Mucosa of descending colon (tissue), 3 donors: Measurements from ENCODE around the gene PLXNA3. TPM values are rescaled to one million over a fixed set of nuclear protein-coding genes. Genes with fewer than 3 reads are reported as not detected.

Experiments
- ATAC-seq: fragments of 200-7000 bp; cut with Tn5 transposase; one replicate; pipeline ENCODE4 v1.9.1; 2020; ENCODE audit warnings: mild to moderate bottlenecking, moderate library complexity
- DNase-seq, 3 donors: peaks; one replicate each; pipeline ENCODE4 v3.0.0-alpha.2; 2020
- H3K36me3 ChIP-seq: fragments of 200-600 bp; one replicate; pipeline ENCODE4 v1.8.0; 2021; ENCODE audit warnings: low read depth, mild to moderate bottlenecking
- H3K4me1 ChIP-seq: fragments of 200-600 bp; one replicate; pipeline ENCODE4 v1.8.0; 2021; ENCODE audit warnings: low read depth, mild to moderate bottlenecking
- H3K4me3 ChIP-seq: fragments of 200-600 bp; one replicate; pipeline ENCODE4 v1.8.0; 2021; ENCODE audit warnings: mild to moderate bottlenecking
- H3K9me3 ChIP-seq: fragments of 200-600 bp; one replicate; pipeline ENCODE4 v1.8.0; 2021; ENCODE audit warnings: mild to moderate bottlenecking
- CTCF ChIP-seq: fragments of 200-600 bp; IDR thresholded peaks from one replicate; pipeline ENCODE4 v1.8.0; 2022; ENCODE audit warnings: antibody characterized with exemption, mild to moderate bottlenecking
- intact Hi-C, 2 donors: fragments of 100-400 bp; cut with DNase I in 1 of 2; cut with micrococcal nuclease in 1 of 2; formaldehyde crosslinking; loops; one replicate each; pipeline versions ENCODE4 v1.11.0 to v1.11.1; 2022; cut with DNase I, micrococcal nuclease
- total RNA-seq, 3 donors: library from RNA; stranded (reverse); fragmentation: NEBNext Ultra II Directional in 2 of 3; extraction: Animal tissue kit (Norgen Biotek cat#: 25700) in 2 of 3; gene quantifications; one replicate each; pipeline versions ENCODE4 v1.2.1 to v1.2.4, GENCODE V29; 2021 to 2023
- donor health status: DM: no; HTN: no; CAD: no; lungs with moderate emphysema.
- donor health status: DM: no; HTN: no; CAD: no.
- donor health status: DM: no; HTN: yes; CAD: no.

PLXNA3 gene
- total RNA-seq, 3 donors from 2014 or later: 24.8 to 66.1 (median 51.7) TPM

- Histone ChIP-seq H3K36me3 (no peaks in the 10 kb centered on the region), H3K9me3 (no peaks in the 10 kb centered on the region), H3K4me3 (no peak overlapping the region), H3K4me1 (no peaks in the 10 kb centered on the region)
- TF ChIP-seq CTCF: no peak
- intact Hi-C loops: no loop called here
- DNase-seq: no peak
- no peak for ATAC-seq
Measured at GRCh38 chrX:154487518-154488290, 29.6 kb downstream of the PLXNA3 start.

GRCh38 chrX:154488336-154489075, 30.4 kb downstream of the PLXNA3 start:
- no peaks in the 10 kb centered on the region for H3K36me3 ChIP-seq
- intact Hi-C loops: no loop called here
- ATAC-seq: no peak
- no peak for DNase-seq
- TF ChIP-seq CTCF: no peak
- no peak overlapping the region for H3K4me3 ChIP-seq
- H3K4me1 ChIP-seq: no peaks in the 10 kb centered on the region
- no peaks in the 10 kb centered on the region for H3K9me3 ChIP-seq

- intact Hi-C loops: no loop called here
- Histone ChIP-seq H3K4me3 (no peak overlapping the region), H3K4me1 (no peaks in the 10 kb centered on the region), H3K36me3 (no peaks in the 10 kb centered on the region), H3K9me3 (no peaks in the 10 kb centered on the region)
- ATAC-seq (no peak), DNase-seq (no peak)
- no peak for TF ChIP-seq CTCF
Measured at GRCh38 chrX:154489182-154489581, 31.1 kb downstream of the PLXNA3 start.

GRCh38 chrX:154490021-154490413, 31.9 kb downstream of the PLXNA3 start:
- intact Hi-C loops: no loop called here
- Histone ChIP-seq H3K9me3 (no peaks in the 10 kb centered on the region), H3K36me3 (no peaks in the 10 kb centered on the region), H3K4me1 (no peaks in the 10 kb centered on the region), H3K4me3 (peak overlapping the region; percentile 51)
- TF ChIP-seq CTCF: no peak
- DNase-seq (peak in 2 of 3 donors; percentile 31 to 72), ATAC-seq (peak; percentile 24)

GRCh38 chrX:154490414-154491083, 32.5 kb downstream of the PLXNA3 start, which contains the start of gene SLC10A3:
Gene SLC10A3 (minus strand): TSS chrX:154490629. CDS start chrX:154488940, 1,689 bp downstream.
- peak within 1 kb of the TSS; percentile 51 for H3K4me3 ChIP-seq
- DNase-seq (peak; percentile 90 to 96 (median 94)), ATAC-seq (peak; percentile 90)
- no peaks in the 10 kb centered on the region for H3K4me1 ChIP-seq
- no peaks in the 10 kb centered on the region for H3K9me3 ChIP-seq
- TF ChIP-seq CTCF: no peak
- intact Hi-C loops: no loop called here
- no peaks in the 10 kb centered on the region for H3K36me3 ChIP-seq
